Measurements from ENCODE around the gene RAD50. TPM values are rescaled to one million over a fixed set of nuclear protein-coding genes. Genes with fewer than 3 reads are reported as not detected.

The RAD50 gene
- total RNA-seq, 2 donors from 2014 or later: 20.2 to 37.0 TPM

- no peak overlapping the region for H3K4me3 ChIP-seq
- H3K9me3 ChIP-seq: no peaks in the 10 kb centered on the region
- intact Hi-C loops (cut with DNase I): no loop called here
- H3K27me3 ChIP-seq (replicated peaks; ENCODE audit: insufficient read depth): no peaks in the 10 kb centered on the region
- TF ChIP-seq POLR2A (IDR thresholded peaks at IDR 0.05): no peak
- TF ChIP-seq POLR2AphosphoS5 (IDR thresholded peaks at IDR 0.05): no peak
- TF ChIP-seq CTCF (IDR thresholded peaks at IDR 0.05): no peak
- no peak overlapping the region for H3K27ac ChIP-seq
- H3K36me3 ChIP-seq: no peaks in the 10 kb centered on the region
- DNase-seq (ENCODE audit: low spot score): no peak
- H3K4me1 ChIP-seq (replicated peaks): no peaks in the 10 kb centered on the region
- 95% methylated on average over 2 of the region's 2 CpGs for WGBS
Measured at GRCh38 chr5:132647473-132647872, 90.7 kb downstream of the RAD50 start.

- TF ChIP-seq CTCF (IDR thresholded peaks at IDR 0.05) (no peak), POLR2A (IDR thresholded peaks at IDR 0.05) (no peak), POLR2AphosphoS5 (IDR thresholded peaks at IDR 0.05) (no peak)
- intact Hi-C loops (cut with DNase I): no loop called here
- Histone ChIP-seq H3K36me3 (no peaks in the 10 kb centered on the region), H3K4me3 (no peak overlapping the region), H3K9me3 (no peaks in the 10 kb centered on the region), H3K27ac (no peak overlapping the region), H3K4me1 (replicated peaks) (no peaks in the 10 kb centered on the region), H3K27me3 (replicated peaks; ENCODE audit: insufficient read depth) (no peaks in the 10 kb centered on the region)
- 100% methylated on average over 1 of the region's 1 CpG for WGBS
- no peak for DNase-seq (ENCODE audit: low spot score)
Measured at GRCh38 chr5:132648355-132648754, 91.6 kb downstream of the RAD50 start.

DNA sequence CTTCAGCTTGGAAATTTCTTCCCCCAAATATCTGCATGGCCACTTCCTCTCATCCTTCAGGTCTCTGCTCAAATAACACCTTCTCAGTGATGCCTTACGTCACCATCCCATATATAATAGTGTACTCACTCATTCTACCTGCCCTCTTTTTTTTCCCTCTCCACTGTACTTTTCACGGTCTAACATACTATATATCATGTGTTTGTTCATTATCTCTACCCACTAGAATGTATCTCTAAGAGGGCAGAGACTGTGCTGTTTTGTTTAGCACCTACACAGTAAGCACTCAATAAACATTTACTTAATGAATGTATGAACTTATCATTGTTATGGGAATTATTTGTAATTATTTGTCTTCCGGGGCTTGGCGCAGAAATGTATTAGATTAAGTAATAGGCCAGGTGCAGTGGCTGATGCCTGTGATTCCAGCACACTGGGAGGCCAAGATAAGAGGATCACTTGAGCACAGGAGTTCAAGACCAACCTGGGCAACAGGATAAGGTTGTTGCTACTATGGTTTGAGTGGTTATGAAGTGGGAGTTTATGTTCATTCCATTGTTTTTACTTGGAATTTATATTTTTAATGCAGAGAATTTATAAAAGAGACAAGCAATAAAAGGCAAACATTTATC lies 95.2 kb downstream of the RAD50 start:
- H3K9me3 ChIP-seq: no peaks in the 10 kb centered on the region
- no peak overlapping the region for H3K4me3 ChIP-seq
- intact Hi-C loops (cut with DNase I): no loop called here
- H3K4me1 ChIP-seq (replicated peaks): no peaks in the 10 kb centered on the region
- no peaks in the 10 kb centered on the region for H3K27me3 ChIP-seq (replicated peaks; ENCODE audit: insufficient read depth)
- no peak for TF ChIP-seq POLR2A (IDR thresholded peaks at IDR 0.05)
- no peak for TF ChIP-seq POLR2AphosphoS5 (IDR thresholded peaks at IDR 0.05)
- no peak for TF ChIP-seq CTCF (IDR thresholded peaks at IDR 0.05)
- H3K27ac ChIP-seq: no peak overlapping the region
- WGBS: 73% methylated on average over 4 of the region's 4 CpGs
- no peak for DNase-seq (ENCODE audit: low spot score)
- no peaks in the 10 kb centered on the region for H3K36me3 ChIP-seq

GRCh38 chr5:132653716-132654115 lies 96.9 kb downstream of the RAD50 start:
- no peak overlapping the region for H3K4me3 ChIP-seq
- no peak for TF ChIP-seq POLR2AphosphoS5 (IDR thresholded peaks at IDR 0.05)
- no peak for TF ChIP-seq CTCF (IDR thresholded peaks at IDR 0.05)
- no peak for TF ChIP-seq POLR2A (IDR thresholded peaks at IDR 0.05)
- H3K4me1 ChIP-seq (replicated peaks): no peaks in the 10 kb centered on the region
- no peak overlapping the region for H3K27ac ChIP-seq
- WGBS: 21% methylated on average over 7 of the region's 7 CpGs
- H3K27me3 ChIP-seq (replicated peaks; ENCODE audit: insufficient read depth): no peaks in the 10 kb centered on the region
- intact Hi-C loops (cut with DNase I): no loop called here
- no peaks in the 10 kb centered on the region for H3K36me3 ChIP-seq
- no peak for DNase-seq (ENCODE audit: low spot score)
- H3K9me3 ChIP-seq: no peaks in the 10 kb centered on the region
